GM18858 (cell line): ENCODE data around the gene USP12.
"Not testable (repeated sequence)": the region's sequence is repeated elsewhere in the genome, so short reads cannot be mapped to it uniquely, and the experiment has no call there.

ENCODE experiments used
- ATAC-seq: cut with Tn5 transposase; IDR thresholded peaks from one replicate; pipeline ENCODE4 v1.9.1; 2021; ENCODE audit not compliant: unreplicated experiment

USP12 gene

DNA sequence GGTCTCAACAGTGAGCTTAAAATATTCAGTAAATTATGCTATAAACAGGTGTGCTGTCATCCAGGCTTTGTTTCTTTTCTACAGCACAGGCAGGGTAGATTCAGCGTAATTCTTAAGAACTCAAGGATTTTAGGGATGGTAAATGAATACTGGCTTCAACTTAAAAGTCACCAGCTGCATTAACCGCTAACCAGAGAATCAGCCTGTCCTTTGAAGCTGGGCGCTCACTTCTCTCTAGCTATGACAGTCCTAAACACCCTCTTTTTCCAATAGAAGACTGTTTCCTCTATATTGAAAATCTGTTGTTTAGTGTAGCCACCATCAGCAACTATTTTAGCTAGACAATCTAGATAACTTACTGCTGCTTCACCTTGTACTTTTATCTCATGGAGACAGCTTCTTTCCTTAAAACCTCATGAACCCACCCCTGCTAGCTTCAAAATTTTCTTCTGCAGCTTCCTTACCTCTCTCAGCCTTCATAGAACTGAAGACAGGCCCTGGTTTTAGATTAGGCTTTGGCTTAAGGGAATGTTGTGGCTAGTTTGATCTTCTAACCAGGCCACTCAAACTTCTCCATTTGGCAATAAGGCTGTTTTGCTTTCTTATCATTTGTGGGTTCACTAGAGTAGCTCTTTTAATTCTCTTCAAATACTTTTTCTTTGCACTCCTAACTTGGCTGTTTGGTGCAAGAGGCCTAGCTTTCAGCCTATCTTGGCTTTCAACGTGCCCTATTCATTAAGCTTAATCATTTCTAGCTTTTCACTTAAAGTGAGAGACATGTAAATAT, 89.5 kb downstream of the USP12 start:
- no peak for ATAC-seq

DNA sequence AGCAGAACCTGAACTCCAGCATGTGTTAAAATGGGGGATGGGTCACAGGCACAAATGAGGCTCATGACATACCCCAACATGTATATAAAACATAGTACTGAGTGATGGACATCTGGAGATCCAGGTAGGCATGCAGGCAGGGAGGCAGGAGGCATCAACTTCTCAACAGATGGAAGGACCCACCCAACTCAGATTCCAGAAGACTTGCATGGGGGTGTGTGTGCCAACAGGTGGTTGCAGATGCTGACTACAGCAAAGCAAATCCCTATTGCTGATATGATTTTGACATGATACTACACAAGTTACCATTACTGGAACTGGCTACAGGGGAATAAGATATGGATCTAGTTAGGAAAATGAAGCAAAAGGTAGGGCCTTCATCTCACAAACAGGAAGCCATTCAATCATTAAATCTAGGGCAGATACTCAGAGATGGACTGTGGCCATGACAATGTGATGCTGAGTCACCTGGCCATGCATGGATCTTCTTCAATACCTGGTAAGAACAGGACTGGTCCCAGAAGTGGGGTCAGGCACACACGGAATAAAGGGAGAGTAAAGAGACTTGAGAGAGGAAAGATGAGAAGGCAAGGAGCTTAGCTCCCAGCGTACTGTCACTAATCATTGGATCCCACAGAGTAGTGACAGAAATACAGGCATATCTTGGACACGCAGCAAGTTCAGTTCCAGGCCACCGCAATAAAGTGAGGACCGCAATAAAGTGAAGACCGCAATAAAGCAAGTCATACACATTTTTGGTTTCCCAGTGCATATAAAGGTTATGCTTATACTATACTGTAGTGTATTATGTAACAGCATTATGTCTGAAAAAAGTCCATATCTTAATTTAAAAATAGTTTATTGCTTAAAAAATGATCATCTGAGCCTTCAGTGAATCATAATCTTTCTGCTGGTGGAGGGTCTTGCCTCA, 91.3 kb downstream of the USP12 start:
- ATAC-seq, result no peak

DNA sequence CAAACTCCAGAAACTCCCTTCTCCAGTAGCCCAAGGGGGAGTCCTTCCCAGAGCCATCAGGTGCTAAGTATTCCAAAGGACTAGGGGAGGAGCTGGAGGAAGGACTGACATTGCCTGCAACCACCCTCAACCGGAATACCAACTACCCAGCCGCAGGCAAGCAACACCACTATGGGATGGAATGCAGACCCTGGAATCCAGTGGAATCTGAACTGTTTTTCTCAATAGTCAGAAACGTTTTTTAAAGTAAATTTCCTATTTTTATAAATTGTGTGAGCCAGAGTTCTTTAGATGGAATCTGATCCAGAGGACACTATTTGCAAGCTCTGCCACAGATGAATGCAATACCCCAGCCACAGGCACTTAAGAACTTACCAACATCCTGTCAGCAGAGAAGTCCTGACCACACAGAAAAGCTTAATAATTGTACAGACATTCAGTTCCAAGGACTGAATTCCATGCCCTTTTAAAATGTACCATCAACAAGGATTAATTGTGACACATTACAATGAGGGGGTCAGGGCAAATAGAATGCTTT, 92.1 kb downstream of the USP12 start:
- no peak for ATAC-seq

DNA sequence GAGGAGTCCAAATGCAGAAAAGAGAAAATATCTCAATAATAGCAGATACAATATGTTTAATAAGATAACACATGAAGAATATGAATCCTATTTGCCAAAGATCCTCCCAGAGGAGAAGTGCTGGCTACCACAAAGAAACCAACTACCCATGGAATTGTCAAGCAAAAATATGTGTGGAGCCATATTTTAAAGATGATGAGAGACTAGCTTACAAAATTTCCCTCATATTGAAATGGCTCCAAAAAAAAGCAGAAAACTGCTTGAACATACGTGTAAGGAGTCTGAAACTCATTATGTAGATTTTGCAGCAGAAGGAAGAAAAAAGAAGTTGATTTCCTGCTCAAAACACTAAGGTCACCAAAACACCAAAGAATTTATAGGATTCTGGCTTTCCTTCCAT, 94.2 kb downstream of the USP12 start:
- no peak for ATAC-seq

DNA sequence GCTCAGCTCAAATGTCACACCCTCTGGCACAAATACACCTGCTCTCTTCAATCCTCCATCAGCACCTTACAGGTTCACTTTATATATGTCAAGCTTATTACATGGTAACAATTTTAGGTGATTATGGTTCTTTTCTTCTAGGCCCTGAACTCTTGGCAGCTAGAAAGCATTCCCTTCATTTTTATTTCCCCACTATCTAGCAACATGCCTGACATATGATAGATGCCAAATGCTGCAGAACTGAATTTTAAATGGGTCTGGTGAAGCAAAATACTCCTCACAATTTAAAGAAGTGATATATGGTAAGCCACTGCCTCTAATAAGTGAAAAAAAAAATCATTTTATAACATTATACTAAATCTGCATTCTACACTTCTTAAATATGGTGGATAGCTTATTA, 95.2 kb downstream of the USP12 start:
- ATAC-seq, result no peak

DNA sequence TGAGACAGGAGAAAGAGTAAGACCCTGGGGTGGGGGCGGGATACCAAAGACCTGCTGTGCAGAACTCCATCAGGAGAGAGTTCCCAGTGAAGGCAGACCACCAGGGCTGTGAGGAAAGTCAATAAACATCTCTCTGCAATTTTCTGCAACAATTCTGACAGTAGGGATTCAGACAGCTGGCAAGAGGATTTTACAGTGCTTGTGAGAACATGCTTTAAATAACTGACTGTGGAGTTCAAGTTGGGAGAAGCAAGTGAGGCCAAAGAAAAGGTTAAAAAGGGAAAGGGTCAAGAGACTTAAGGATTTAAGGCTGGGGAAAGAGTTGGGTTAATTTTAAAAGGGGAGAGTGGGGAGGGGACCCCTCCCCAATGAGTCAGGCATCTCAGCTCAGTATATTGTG, 98.4 kb downstream of the USP12 start:
- no peak for ATAC-seq

DNA sequence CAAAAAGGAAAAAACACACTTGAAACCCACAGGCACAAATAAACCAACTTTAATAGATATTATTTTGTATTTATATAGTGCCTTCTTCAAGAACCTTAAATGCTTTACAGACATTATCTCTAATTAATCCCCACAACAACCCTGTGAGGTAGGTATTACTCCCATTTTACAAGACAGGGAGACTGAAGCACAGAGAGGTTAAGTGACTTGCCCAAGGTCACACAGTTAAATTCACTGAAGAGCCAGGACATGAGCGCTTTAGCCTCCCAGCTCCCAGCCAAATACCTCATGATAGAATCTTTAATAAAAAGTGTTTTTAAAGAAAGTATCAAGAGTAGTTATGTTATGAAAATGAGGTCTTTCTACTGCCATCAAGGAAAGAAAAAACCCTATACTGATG, 105.5 kb downstream of the USP12 start:
- ATAC-seq, result not testable (repeated sequence)

DNA sequence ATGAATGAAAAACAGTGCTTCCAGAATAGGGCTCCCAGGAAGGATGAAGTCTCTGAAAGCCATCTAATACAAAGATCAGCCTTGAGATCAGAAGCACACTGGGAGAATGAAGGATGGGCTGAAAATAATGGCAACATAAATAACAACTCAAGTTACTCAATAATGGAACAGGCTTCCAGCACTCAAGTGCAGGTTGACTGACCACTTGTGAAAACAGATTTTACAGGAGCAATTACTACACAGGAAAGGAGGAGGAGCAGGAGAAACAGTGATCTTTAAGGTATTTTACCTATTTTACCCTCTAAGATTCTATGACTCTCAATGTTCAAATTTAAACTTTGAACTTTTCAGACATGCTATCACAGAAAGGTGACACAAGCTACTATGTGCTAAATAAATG, 106.0 kb downstream of the USP12 start:
- no peak for ATAC-seq

DNA sequence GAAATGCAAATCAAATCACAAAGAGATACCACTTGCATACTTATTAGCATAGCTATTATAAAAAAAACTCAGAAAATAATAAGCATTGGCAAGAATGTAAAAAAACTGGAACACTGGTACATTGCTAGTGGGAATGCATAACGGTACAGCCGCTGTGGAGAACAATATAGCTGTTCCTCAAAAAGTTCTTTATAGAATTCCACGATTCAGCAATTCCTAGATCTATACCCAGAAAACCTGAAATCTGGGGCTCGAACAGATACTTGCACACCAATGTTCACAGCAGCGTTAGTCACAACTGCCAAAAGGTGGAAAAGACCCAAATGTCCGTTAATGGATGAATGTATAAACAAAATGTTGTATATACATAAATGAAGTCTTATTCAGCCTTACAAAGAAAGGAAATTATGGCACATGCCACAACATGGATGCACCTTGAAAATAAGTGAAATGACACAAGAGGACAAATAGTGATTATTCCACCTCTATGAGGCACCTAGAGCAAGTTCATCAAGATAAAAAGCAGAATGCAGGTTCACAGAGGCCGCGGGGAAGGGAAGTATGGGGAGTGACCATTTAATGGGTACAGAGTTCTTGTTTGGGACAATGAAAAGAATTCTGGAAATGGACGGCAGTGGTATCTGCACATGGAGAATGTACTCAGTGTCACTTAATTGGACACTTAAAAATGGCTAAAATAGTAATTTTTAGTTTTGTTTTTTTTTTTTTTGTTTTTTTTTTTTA, 107.2 kb downstream of the USP12 start:
- ATAC-seq, result no peak

DNA sequence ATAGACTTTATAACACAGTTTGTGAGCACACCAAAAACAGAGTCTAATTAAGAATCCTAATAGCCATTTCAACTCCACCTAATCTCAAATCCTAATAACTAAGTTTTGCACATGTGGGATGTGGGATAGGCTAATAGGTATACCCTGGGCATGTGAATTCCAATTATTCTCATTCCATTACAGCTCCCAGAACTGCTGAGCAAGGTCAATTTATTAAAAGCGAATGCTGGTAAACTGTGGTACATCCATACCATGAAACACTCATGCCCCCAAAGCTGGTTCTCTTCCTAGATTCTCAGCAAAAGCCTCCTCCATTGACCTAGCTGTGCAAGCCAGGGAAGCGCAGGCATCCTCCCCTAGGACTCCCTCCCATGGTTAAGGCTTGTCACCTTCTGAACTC, 113.8 kb downstream of the USP12 start:
- ATAC-seq, result no peak

DNA sequence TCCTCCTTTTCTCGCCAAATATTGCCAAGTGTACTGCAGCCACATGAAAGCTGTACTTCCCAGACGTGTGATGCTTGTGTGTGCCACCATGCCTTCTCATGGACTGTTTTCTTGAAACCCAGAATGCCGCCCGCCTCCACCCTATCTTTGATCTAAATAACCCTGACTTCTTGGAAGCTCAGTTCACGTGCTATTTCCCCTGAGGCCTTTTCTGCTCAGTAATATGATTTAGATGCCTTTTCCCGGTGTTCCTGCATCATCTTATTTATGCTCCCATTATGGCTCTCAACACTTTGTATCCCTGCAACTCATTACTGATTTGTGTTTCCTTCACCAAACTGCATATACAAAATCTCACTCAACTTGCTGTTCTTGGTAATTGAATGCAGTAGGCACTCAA, 116.1 kb downstream of the USP12 start:
- ATAC-seq, result no peak

DNA sequence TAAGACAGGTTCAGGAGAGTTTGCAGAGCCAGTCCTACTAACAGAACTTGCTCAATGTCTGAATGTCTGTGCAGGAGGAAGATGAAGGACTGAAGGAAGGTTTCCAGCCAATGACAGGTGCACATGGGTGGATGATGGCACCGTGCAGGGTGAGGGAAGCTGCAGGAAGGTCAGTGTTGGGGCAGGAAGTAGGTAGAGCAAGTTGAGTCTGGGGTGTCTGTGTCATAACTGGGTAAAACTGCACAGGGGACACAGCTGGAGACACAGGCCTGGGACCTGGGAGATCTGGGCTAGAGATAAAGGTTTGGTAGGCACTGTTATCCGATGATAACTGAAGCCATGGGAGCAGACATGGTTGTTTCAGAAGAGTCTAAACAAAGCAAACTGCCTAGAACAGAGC, 116.9 kb downstream of the USP12 start:
- ATAC-seq, result no peak

DNA sequence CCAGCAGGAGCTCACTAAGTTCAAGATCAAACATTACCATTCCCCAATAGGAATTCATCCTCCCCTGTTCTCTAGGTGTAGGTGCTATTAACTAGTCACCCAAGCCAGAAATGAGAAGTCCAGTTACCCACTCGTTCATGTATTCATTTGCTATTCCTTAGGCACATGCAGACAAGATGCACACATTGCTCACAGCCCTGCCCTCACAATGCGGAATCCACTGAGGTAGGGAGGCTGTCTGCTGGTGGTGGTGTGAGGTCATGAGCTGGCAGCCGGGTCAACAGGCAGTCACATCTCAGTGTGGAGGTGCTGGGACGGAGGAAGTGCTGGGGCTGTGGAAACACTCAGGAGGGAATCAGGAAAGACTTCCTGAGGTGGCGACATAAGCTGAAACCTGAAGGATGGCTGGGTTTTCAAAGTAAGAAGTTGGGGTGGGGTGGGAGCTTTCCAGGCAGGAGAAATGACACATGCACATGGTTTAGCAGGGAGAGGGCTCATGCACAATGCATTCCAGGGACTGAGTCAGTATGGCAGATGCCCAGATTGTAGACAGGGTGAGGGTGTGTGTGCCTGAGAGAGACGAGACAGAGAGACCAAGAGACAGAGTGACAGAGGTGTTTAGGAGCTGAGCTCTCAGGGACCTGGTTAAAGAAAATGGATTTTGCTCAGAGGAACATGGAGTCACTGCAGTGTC, 117.6 kb downstream of the USP12 start:
- no peak for ATAC-seq

DNA sequence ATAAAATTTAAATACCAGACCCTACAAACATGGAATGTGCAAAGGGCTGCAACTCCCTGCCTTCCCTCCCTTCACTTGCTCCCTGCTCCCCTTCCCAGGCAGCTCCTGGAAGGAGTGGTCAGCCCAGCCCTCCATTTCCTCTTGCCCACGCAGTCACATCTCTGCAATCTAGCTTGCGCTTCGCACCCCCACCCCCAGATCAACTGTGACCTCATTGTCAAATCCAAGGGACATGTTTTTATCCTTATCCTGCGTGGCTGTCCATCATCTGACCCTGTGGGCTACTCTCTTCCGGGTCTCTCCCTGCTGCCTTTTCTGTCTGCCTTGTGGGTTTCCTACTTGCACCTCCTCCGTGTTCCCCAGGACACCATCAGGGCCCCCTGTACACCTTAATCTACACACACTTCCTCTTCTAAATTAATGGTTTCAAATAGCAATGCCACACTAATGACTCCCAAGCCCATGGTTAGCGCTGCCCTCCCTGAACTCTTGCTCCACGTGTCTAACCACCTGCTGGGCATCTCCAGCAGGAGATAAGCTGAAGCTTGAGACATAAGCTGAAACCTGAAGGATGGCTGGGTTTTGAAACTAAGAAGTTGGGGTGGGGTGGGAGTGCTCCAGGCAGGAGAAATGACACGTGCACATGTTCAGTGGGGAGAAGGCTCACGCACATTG, 118.3 kb downstream of the USP12 start:
- ATAC-seq, result no peak

DNA sequence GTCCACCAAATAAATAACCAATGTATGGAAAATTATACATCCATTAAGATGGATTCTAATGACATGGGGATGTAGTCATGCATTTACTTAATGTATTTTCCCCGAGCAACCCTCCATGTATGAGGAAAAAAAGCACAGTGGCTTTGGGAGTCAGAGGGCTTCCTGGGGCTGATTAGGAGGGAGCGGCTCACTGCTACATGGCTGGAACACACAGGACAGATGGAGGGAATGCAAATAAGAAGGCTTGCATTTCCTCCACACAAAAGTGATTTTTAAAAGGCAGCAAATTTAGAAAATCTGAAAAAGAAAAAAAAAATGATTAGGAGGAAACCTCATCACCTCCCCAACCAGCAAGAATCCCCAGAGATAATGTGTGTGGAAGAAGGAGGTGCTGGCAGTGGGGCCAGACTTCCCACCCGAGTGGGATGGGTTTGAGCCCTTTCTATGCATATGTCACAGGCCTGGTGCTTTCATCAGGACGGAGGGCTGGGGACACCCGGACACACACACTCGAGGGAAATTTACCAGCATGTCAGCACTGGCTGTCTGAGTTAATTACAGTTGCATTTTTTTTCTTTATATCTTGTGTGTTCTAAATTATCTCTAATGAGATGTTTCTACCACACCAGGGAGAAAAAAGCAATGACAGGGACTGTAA, 118.9 kb downstream of the USP12 start:
- ATAC-seq, result no peak

DNA sequence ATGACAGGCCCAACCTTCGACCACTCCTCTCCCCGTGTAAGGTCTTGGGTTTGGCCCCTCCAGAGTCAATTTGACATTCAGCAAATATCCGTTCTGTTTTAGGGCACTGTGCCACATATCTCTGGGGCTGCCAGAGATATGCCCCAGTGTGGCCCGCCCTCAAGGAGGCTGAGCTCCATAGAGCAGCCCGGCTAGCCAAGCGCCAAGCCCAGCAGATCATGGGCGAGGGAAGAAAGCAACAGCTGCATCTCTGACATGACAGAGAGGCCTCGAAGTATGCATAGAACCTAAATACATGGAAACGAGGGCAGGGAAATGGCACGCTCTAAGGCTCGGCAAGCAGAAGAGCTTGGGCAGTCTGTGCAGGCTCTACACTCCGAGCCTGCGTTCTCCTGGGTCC, 124.5 kb downstream of the USP12 start:
- ATAC-seq, result no peak

DNA sequence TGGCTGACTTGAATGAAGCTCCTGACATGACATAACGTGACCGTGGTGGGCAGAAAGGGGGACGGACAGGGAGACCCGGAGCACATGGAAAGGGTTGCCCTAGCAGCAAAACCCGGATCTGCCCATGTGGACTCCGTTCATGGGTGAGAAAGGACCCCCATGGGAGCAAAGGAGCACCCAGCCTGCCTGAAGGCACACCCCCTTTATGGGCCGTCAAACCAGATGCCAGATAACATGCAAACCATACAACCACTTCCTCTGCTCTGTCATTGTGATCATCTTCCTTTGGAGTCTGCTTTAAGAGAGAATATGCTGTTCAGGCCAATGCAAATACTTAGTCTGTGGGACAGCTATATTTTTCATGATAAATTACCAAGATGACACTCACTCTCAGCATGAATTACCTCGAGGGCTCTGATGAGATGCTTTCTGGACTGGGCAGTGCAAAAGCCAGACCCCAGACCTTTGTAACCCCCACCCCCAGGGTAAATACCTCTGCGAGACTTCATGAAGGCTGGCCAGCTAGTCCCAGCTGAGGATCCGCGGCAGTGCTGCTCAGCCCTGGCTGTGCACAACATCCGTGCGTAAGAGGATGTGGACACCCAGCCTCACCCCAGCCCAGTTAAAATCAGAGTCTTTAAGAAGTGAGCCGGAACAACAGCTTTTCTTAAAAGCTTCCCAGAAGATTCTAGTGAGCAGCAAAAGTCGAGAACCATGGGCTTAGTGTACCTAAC, 126.6 kb downstream of the USP12 start:
- ATAC-seq, result peak; percentile 44

DNA sequence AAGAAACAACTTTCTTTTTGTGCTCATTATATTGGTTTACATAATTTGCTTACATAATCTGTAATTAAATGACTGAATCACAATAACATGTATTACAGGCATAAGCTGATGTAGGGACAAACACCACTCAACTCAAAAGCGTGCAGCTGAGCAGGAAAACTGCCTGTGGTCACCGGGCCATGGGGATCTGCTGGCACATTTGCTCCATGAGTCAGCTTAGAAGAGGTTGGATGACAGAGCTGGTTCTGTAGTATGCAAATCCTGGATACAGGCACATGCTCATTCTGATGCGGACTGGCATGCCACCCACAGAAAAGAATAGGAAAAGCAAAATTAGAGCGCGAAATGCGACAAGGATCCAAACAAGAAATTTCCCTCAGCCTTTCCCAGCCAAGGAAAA, 128.6 kb downstream of the USP12 start:
- no peak for ATAC-seq

DNA sequence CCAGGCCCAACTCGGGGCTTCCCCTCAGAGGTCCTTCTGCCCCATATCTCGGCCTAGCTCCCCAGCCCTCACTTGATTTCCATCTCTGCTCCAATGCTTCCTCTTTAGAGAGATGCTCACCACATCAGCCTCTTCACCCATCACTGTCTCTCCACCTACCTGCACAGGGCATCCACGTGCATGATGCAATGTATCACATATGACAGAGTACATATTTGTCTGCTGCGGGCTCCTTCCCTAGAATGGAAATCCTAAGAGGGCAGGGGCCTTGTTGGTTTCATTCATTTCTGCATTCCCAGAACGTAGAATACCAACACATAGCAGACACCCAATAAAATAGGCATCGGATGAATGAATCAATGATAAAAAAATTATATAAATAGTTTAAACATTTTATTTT, 130.3 kb downstream of the USP12 start:
- ATAC-seq, result no peak
